ENCODE data around the gene VAV2. TPM values are rescaled to one million over a fixed set of nuclear protein-coding genes. Genes with fewer than 3 reads are reported as not detected.

VAV2 gene
- polyA plus RNA-seq, 2 of the 4 experiments (the other 2 are of a cell fraction), result 9.8 to 21.4 TPM

- Histone ChIP-seq H3K27ac (no peak overlapping the region), H3K4me1 (no peaks in the 10 kb centered on the region), H3K9me3 (no peaks in the 10 kb centered on the region), H3K4me3 (no peak overlapping the region), H3K4me2 (no peak overlapping the region)
- 91% methylated on average over 15 of the region's 27 CpGs for whole genome bisulfite sequencing (ENCODE audit: missing lambda C conversion rate)
- ATAC-seq (no peak), FAIRE-seq (no peak), DNase-seq (ENCODE audit: low read depth in 1 of 2, low spot score in 1 of 2) (no peak)
- TF ChIP-seq BCL3 (IDR thresholded peaks at IDR 0.05) (no peak), NFE2L2 (conservative IDR thresholded peaks at IDR 0.05; ENCODE audit: low read length) (no peak), ZNF302 (CRISPR knock-in tag; IDR thresholded peaks at IDR 0.05) (no peak), FOSB (CRISPR knock-in tag; IDR thresholded peaks at IDR 0.05) (no peak), MAZ (IDR thresholded peaks at IDR 0.05; ENCODE audit: borderline replicate concordance, low read depth, low read length) (no peak), GATA3 (IDR thresholded peaks at IDR 0.05; ENCODE audit: borderline replicate concordance) (no peak), NPAS2 (CRISPR knock-in tag; IDR thresholded peaks at IDR 0.05; ENCODE audit: borderline replicate concordance) (no peak), ZSCAN20 (CRISPR knock-in tag; IDR thresholded peaks at IDR 0.05) (no peak), HOXB13 (CRISPR knock-in tag; IDR thresholded peaks at IDR 0.05; ENCODE audit: low read depth) (no peak), NR3C1 (IDR thresholded peaks at IDR 0.05) (no peak), RARB (CRISPR knock-in tag; IDR thresholded peaks at IDR 0.05) (no peak), CHD2 (IDR thresholded peaks at IDR 0.05; ENCODE audit: low read length, partially characterized antibody) (no peak), RFX5 (IDR thresholded peaks at IDR 0.05) (no peak)
- TF ChIP-seq, protein P1, sequence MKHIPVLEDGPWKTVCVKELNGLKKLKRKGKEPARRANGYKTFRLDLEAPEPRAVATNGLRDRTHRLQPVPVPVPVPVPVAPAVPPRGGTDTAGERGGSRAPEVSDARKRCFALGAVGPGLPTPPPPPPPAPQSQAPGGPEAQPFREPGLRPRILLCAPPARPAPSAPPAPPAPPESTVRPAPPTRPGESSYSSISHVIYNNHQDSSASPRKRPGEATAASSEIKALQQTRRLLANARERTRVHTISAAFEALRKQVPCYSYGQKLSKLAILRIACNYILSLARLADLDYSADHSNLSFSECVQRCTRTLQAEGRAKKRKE (CRISPR knock-in tag; IDR thresholded peaks at IDR 0.05; ENCODE audit: low read depth), result no peak
- POLR2A ChIA-PET, result no interaction called here
- CTCF ChIA-PET, result interaction anchor here (0.9 to 1.2 kb wide), 2 partner anchors 44 to 76 kb away, joined by 3 read pairs; no protein-coding TSS in a partner anchor
Measured at GRCh38 chr9:133919253-133920115, 72.6 kb downstream of the VAV2 start.

DNA sequence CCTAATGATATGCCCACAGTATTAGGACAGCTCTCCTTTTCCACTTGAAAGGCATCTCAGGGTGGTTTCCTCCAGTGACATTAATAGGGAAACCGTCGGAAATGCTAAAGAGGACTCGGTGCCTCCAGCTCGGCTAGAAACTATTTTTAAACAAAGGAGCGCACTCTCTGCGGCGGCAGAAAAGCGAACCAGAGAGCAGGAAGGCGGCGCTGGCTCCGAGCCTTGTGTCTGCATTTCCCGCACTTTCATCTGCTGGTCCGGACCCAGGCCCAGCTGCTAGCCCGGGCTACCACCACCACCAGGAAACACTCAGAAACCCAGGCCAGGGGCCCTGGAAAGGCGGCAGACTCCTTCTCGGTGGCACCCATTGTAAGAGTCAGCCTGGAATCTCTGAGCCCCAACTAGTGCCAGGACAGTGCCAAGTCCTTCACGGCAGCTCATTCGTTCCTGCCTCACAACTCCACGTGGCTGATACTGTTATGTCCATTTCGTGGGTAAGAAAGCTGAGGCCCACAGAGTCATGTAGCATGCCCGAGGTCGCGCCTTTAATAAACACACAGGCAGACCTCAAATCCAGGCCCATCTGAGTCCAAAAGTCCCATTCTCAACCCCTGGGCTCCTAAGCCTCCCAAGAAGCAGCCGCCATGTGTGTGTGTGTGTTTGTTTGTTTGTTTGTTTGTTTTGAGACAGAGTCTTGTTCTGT, 73.9 kb downstream of the VAV2 start:
- POLR2A ChIA-PET, result no interaction called here
- DNase-seq (ENCODE audit: low read depth in 1 of 2, low spot score in 1 of 2) (no peak), FAIRE-seq (no peak), ATAC-seq (no peak)
- Histone ChIP-seq H3K9me3 (no peaks in the 10 kb centered on the region), H3K27ac (no peak overlapping the region), H3K4me3 (no peak overlapping the region), H3K4me2 (no peak overlapping the region), H3K4me1 (no peaks in the 10 kb centered on the region)
- CTCF ChIA-PET, result interaction anchor here (0.5 to 1.2 kb wide), 2 partner anchors 43 to 70 kb away, joined by 3 read pairs; no protein-coding TSS in a partner anchor
- 92% methylated on average over 24 of the region's 24 CpGs for WGBS (ENCODE audit: missing lambda C conversion rate)
- TF ChIP-seq, protein P2, sequence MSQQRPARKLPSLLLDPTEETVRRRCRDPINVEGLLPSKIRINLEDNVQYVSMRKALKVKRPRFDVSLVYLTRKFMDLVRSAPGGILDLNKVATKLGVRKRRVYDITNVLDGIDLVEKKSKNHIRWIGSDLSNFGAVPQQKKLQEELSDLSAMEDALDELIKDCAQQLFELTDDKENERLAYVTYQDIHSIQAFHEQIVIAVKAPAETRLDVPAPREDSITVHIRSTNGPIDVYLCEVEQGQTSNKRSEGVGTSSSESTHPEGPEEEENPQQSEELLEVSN (IDR thresholded peaks at IDR 0.05; ENCODE audit: borderline replicate concordance, low read depth), result no peak
- TF ChIP-seq BCL3 (IDR thresholded peaks at IDR 0.05) (no peak), HOXB13 (CRISPR knock-in tag; IDR thresholded peaks at IDR 0.05; ENCODE audit: low read depth) (no peak), ZC3H11A (IDR thresholded peaks at IDR 0.05) (no peak), HOXB5 (CRISPR knock-in tag; IDR thresholded peaks at IDR 0.05) (no peak), FOSL2 (IDR thresholded peaks at IDR 0.05) (no peak), FOSL2 (CRISPR knock-in tag; IDR thresholded peaks at IDR 0.05) (no peak), MAFK (IDR thresholded peaks at IDR 0.05; ENCODE audit: partially characterized antibody) (no peak)
- TF ChIP-seq, protein P1 (CRISPR knock-in tag; IDR thresholded peaks at IDR 0.05; ENCODE audit: low read depth), result no peak

All from A549 (cell line).